Ovary (tissue), 3 donors: ENCODE results near the gene PNPLA6.

ENCODE experiments used
- CTCF ChIP-seq, 3 donors: fragments of 450-650 bp in 2 of 3; fragments of 200-600 bp in 1 of 3; IDR thresholded peaks; one replicate each; pipeline versions ENCODE4 v1.5.1 to v1.8.0; 2016 to 2022; ENCODE audit warnings: antibody characterized with exemption in 3 of 3, mild to moderate bottlenecking in 1 of 3
- POLR2A ChIP-seq: fragments of 450-650 bp; IDR thresholded peaks from one replicate; pipeline ENCODE4 v1.6.1; 2017; ENCODE audit warnings: antibody characterized with exemption, mild to moderate bottlenecking, moderate library complexity
- donor health status: DM: no; HTN: no; CAD: no.

DNA sequence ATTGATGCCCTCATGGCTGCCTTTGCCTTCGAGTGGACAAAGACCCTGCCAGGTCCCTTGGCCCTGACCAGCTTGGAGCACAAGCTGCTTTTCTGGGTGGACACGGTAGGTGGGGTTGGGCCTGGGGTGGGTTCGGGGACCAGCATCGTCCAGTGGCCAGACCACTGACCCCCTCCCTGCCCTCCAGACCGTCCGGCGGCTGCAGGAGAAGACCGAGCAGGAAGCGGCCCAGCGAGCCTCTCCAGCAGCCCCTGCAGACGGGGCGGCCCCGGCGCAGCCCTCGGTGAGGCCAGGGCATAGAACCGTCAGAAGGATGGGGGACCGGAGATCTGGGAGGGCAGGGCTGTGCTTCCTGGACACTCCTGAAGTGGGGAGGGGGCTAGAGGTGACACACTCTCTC, 70.8 kb downstream of the PNPLA6 start:
- no peak for TF ChIP-seq CTCF (IDR thresholded peaks at IDR 0.05)
- no peak for TF ChIP-seq POLR2A
